NCI-H2227 (cell line): Measurements from ENCODE around the gene LRRC63.
"Not testable (repeated sequence)": the region's sequence is repeated elsewhere in the genome, so short reads cannot be mapped to it uniquely, and the experiment has no call there.

Source experiments
- DNase-seq: peaks from one replicate; lab custom pipeline; 2025; ENCODE audit not compliant: unreplicated experiment; lab: John Stamatoyannopoulos, UW

Gene LRRC63

DNA sequence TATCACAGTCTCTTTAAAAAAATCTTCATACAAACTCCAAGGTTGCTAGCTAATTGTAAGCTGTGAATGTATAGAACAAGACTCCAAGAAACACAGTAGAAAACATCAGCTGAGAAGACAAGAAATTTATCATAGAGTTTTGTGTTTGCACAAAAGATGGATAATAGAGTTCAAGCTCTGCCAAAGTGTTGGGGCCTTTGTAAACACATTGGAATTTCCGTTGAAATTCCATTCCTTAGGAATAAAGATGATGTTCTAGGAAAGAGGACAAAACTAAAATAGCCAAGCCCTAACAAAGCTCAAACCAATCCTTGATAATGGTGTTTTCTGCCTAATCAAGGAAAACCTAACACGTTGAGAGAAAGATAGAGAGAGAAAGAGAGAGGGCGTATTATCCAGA is 20.6 kb downstream of the LRRC63 start:
- no peak for DNase-seq

GRCh38 chr13:46235286-46235685 is 23.6 kb downstream of the LRRC63 start:
- no peak for DNase-seq

DNA sequence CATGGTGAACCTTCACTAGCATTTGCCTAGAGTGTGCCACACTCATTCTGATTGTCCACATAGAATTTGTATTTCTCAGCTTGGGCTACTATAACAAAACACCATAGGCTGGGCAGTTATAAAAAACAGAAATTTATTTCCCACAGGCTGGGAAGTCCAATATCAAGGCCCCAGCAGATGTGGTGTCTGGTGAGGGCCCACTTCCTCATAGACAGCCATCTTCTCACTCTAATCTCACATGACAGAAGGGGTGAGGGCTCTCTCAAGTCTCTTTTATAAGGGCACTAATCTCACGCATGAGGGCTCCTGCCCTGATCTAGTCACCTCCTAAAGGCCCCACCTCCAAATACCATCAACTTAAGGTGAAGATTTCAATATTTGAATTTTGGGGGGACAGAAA is 53.6 kb downstream of the LRRC63 start:
- no peak for DNase-seq

GRCh38 chr13:46267166-46267565 is 55.4 kb downstream of the LRRC63 start:
- DNase-seq, result no peak

DNA sequence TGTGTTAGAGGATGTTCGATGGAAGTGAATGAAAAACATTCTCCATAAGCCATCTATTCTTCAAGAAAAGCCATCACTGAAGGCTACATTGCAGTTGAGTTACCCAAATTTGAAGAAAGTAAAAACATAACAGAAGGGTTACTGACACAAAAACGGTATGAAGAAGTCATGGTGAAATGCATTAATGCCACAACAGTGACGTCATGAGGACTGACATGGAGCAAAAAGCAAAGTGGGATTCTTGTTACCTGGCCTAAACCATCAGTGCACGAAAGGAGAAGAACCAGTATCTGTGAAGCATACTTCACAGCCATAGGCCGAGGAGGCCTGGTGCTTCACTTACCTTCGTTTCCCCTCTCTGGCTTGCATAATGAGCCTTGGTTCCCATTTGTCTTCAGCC is 58.7 kb downstream of the LRRC63 start:
- no peak for DNase-seq

GRCh38 chr13:46274094-46274698 is 62.5 kb downstream of the LRRC63 start:
- no peak for DNase-seq

GRCh38 chr13:46278474-46278873 is 66.7 kb downstream of the LRRC63 start:
- DNase-seq, result no peak

DNA sequence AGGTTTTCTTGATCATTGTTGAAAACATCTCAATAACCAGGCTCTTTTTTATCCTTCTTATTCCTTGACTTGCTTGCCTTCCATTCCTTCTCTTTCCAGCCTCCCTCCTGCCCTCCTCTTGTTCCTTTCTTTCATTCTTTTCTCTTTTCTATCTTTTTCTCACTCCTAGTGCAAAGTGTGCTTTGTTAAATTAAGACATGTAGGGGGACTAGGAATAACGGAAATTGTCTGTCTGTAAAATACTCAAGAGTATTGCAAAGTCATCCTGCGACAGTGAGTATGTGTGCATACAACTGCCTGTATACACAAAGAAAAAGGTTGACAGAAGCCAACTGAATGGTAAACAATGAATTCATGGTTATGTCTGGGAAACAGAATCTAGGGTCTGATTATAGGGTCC is 70.1 kb downstream of the LRRC63 start:
- no peak for DNase-seq

DNA sequence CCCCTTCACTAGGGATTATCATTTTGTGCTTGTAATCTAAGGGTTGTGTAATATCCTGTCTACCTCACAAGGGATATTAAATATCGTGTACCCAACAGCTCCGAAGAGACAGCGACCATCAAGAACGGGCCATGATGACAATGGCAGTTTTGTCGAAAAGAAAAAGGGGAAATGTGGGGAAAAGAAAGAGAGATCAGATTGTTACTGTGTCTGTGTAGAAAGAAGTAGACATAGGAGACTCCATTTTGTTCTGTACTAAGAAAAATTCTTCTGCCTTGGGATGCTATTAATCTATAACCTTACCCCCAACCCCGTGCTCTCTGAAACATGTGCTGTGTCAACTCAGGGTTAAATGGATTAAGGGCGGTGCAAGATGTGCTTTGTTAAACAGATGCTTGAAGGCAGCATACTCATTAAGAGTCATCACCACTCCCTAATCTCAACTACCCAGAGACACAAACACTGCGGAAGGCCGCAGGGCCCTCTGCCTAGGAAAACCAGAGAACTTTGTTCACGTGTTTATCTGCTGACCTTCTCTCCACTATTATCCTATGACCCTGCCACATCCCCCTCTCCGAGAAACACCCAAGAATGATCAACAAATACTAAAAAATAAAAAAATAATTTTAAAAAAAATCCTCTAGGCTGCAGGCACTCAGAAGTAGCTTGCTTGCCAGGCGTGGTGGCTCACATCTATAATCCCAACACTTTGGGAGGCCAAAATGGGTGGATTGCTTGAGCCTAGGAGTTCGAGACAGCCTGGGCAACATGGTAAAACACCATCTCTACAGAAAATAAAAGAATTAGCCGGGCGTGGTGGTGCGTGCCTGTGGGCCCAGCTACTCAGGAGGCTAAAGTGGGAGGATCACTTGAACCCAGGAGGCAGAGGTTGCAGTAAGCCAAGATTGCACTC is 72.4 kb downstream of the LRRC63 start:
- not testable (repeated sequence) for DNase-seq

- DNase-seq, result no peak
These were observed 75.2 kb downstream of the LRRC63 start for GRCh38 chr13:46286972-46287371.

DNA sequence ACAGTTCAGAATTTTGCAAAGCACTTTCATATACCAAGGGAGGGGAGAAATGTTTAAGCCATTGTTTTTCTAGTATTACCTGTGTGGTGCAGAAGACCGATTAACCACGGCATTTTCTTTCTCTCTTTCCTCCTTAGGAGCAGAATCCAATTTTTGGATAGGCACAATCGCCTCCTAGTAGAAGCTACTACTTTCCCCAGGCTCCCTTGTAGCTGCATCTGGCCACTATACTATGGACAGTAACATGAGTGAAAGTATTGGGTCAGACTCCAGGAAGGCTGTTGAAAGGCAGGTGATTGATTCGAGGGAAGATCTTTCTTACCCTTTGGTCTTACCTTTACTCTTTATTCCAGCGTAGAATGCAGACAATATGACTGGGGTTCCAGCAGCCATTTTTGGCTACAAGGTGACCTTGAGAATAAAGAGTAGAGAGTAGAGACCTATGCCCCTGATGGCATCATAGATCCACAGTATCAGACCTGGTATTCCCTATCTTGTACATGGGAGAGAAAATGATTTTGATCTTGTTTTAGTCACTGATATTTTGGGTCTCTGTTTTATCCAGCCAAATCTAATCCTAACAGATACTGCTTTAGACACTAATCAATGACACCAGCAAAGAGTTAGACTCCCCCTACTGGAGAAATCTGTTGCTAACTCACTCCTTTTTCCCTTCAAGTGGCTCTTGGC is 77.0 kb downstream of the LRRC63 start:
- peak; percentile 14 for DNase-seq

- no peak for DNase-seq
These were observed 77.7 kb downstream of the LRRC63 start for GRCh38 chr13:46289260-46289955.

DNA sequence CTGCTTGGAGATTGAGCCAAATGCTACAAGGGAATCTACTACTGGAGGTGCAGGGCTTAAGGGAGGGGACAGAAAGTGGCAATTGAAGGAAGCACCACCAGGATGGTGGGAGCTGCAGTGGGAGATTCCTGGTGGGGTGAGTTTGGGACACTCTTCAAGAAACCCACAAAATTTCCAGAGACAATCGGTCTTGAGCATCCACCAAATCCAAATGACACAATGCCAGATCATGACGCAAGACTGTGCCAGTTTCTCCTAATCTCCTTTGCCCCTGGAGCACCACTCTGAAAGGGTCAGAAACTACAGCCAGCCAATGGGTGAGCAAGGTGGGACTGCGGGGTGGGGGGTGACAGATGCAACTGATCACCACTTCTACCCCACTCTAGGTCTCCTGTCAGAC is 78.7 kb downstream of the LRRC63 start:
- no peak for DNase-seq

- no peak for DNase-seq
These were observed 81.7 kb downstream of the LRRC63 start for GRCh38 chr13:46293436-46293835.

GRCh38 chr13:46295491-46296114 is 83.9 kb downstream of the LRRC63 start:
- DNase-seq, result no peak

- no peak for DNase-seq
These were observed 84.5 kb downstream of the LRRC63 start for GRCh38 chr13:46296115-46296822.

DNA sequence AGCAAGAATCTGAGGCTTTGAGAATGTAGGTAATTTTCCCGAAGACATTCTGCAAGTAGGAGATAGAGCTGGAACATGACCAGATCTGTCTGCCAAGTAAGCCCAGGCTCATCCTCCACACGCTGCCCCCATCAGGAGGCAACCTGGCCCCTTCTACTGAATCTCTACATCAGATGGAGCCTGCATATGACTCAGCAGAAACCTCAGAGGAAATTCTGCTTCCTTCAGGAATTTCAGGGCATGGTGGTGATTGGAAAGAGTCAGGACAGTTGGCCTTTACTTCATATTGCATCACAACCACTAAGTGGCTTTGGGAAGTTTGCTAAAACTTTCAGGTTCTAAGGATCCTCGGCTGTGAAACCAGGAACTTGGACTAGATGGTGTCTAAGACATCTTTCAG is 85.2 kb downstream of the LRRC63 start:
- DNase-seq, result no peak

GRCh38 chr13:46297361-46297811 is 85.7 kb downstream of the LRRC63 start:
- DNase-seq, result no peak

GRCh38 chr13:46303742-46304385 is 92.1 kb downstream of the LRRC63 start:
- DNase-seq, result no peak

- DNase-seq, result no peak
These were observed 92.8 kb downstream of the LRRC63 start for GRCh38 chr13:46304546-46304945.
